ENCODE measurements around the gene L3MBTL2.
A peak's percentile ranks its signal among the peaks of the same experiment; 100 is the strongest.

The L3MBTL2 gene

GRCh38 chr22:41181349-41182241, 23.5 kb upstream of the L3MBTL2 start:
- peaks cover 2% of the 10 kb centered on the region; the same call in 1 of the 2 replicates for H3K4me1 ChIP-seq (ENCODE audit: control insufficient read depth, insufficient read depth, low read length)
- H3K27ac ChIP-seq (ENCODE audit: low read length): no peak overlapping the region
- no peaks in the 10 kb centered on the region for H3K27me3 ChIP-seq (ENCODE audit: control insufficient read depth, insufficient read depth, low read length)
- no peak for DNase-seq (ENCODE audit: low read depth, low spot score)
- H3K4me3 ChIP-seq (ENCODE audit: low read length): no peak overlapping the region
- H3K36me3 ChIP-seq (ENCODE audit: control insufficient read depth, insufficient read depth, low read length): peaks cover 21% of the 10 kb centered on the region
- WGBS (ENCODE audit: insufficient coverage, insufficient read length): no CpG with 5 or more reads among the region's 15 CpGs
- H3K9me3 ChIP-seq (ENCODE audit: control insufficient read depth, insufficient read depth, low read length): no peaks in the 10 kb centered on the region

- no CpG with 5 or more reads among the region's 3 CpGs for WGBS (ENCODE audit: insufficient coverage, insufficient read length)
- peak; percentile 52 for DNase-seq (ENCODE audit: low read depth, low spot score)
- 0 out of 2 replicates have a peak, but pooled peaks cover 2% of the 10 kb centered on the region for H3K4me1 ChIP-seq (ENCODE audit: control insufficient read depth, insufficient read depth, low read length)
- no peaks in the 10 kb centered on the region for H3K27me3 ChIP-seq (ENCODE audit: control insufficient read depth, insufficient read depth, low read length)
- no peak overlapping the region for H3K27ac ChIP-seq (ENCODE audit: low read length)
- no peaks in the 10 kb centered on the region for H3K9me3 ChIP-seq (ENCODE audit: control insufficient read depth, insufficient read depth, low read length)
- no peak overlapping the region for H3K4me3 ChIP-seq (ENCODE audit: low read length)
- H3K36me3 ChIP-seq (ENCODE audit: control insufficient read depth, insufficient read depth, low read length): no peaks in the 10 kb centered on the region
Measured at GRCh38 chr22:41184679-41185078, 20.4 kb upstream of the L3MBTL2 start.

GRCh38 chr22:41191467-41191866, 13.6 kb upstream of the L3MBTL2 start:
- WGBS (ENCODE audit: insufficient coverage, insufficient read length): no CpG with 5 or more reads among the region's 2 CpGs
- Histone ChIP-seq H3K9me3 (ENCODE audit: control insufficient read depth, insufficient read depth, low read length) (no peaks in the 10 kb centered on the region), H3K36me3 (ENCODE audit: control insufficient read depth, insufficient read depth, low read length) (no peaks in the 10 kb centered on the region), H3K27me3 (ENCODE audit: control insufficient read depth, insufficient read depth, low read length) (no peaks in the 10 kb centered on the region), H3K27ac (ENCODE audit: low read length) (no peak overlapping the region), H3K4me3 (ENCODE audit: low read length) (no peak overlapping the region), H3K4me1 (ENCODE audit: control insufficient read depth, insufficient read depth, low read length) (no peaks in the 10 kb centered on the region)
- no peak for DNase-seq (ENCODE audit: low read depth, low spot score)

- Histone ChIP-seq H3K4me1 (ENCODE audit: control insufficient read depth, insufficient read depth, low read length) (no peaks in the 10 kb centered on the region), H3K4me3 (ENCODE audit: low read length) (no peak overlapping the region), H3K9me3 (ENCODE audit: control insufficient read depth, insufficient read depth, low read length) (no peaks in the 10 kb centered on the region), H3K36me3 (ENCODE audit: control insufficient read depth, insufficient read depth, low read length) (no peaks in the 10 kb centered on the region), H3K27ac (ENCODE audit: low read length) (no peak overlapping the region), H3K27me3 (ENCODE audit: control insufficient read depth, insufficient read depth, low read length) (no peaks in the 10 kb centered on the region)
- no peak for DNase-seq (ENCODE audit: low read depth, low spot score)
- no CpG with 5 or more reads among the region's 6 CpGs for WGBS (ENCODE audit: insufficient coverage, insufficient read length)
Measured at GRCh38 chr22:41193829-41194228, 11.3 kb upstream of the L3MBTL2 start.

- no peak overlapping the region for H3K27ac ChIP-seq (ENCODE audit: low read length)
- DNase-seq (ENCODE audit: low read depth, low spot score): no peak
Measured at GRCh38 chr22:41197038-41197972, 7.8 kb upstream of the L3MBTL2 start.

GRCh38 chr22:41198027-41198580, 7.0 kb upstream of the L3MBTL2 start:
- no peak for DNase-seq (ENCODE audit: low read depth, low spot score)

More at GRCh38 chr22:41197038-41197972, 7.8 kb upstream of the L3MBTL2 start:
- H3K27me3 ChIP-seq (ENCODE audit: control insufficient read depth, insufficient read depth, low read length): no peaks in the 10 kb centered on the region
- peak overlapping the region; percentile 61; the same call in 1 of the 2 replicates for H3K4me3 ChIP-seq (ENCODE audit: low read length)
- no CpG with 5 or more reads among the region's 91 CpGs for WGBS (ENCODE audit: insufficient coverage, insufficient read length)
- H3K9me3 ChIP-seq (ENCODE audit: control insufficient read depth, insufficient read depth, low read length): no peaks in the 10 kb centered on the region
- H3K4me1 ChIP-seq (ENCODE audit: control insufficient read depth, insufficient read depth, low read length): no peaks in the 10 kb centered on the region
- H3K36me3 ChIP-seq (ENCODE audit: control insufficient read depth, insufficient read depth, low read length): no peaks in the 10 kb centered on the region

GRCh38 chr22:41201141-41201540, 4.0 kb upstream of the L3MBTL2 start:
- no CpG with 5 or more reads among the region's 10 CpGs for WGBS (ENCODE audit: insufficient coverage, insufficient read length)
- no peak overlapping the region for H3K4me3 ChIP-seq (ENCODE audit: low read length)
- no peaks in the 10 kb centered on the region for H3K27me3 ChIP-seq (ENCODE audit: control insufficient read depth, insufficient read depth, low read length)
- no peaks in the 10 kb centered on the region for H3K9me3 ChIP-seq (ENCODE audit: control insufficient read depth, insufficient read depth, low read length)
- H3K4me1 ChIP-seq (ENCODE audit: control insufficient read depth, insufficient read depth, low read length): no peaks in the 10 kb centered on the region
- H3K27ac ChIP-seq (ENCODE audit: low read length): no peak overlapping the region
- no peak for DNase-seq (ENCODE audit: low read depth, low spot score)
- no peaks in the 10 kb centered on the region for H3K36me3 ChIP-seq (ENCODE audit: control insufficient read depth, insufficient read depth, low read length)

More at GRCh38 chr22:41198027-41198580, 7.0 kb upstream of the L3MBTL2 start:
- Histone ChIP-seq H3K9me3 (ENCODE audit: control insufficient read depth, insufficient read depth, low read length) (no peaks in the 10 kb centered on the region), H3K27ac (ENCODE audit: low read length) (no peak overlapping the region), H3K4me1 (ENCODE audit: control insufficient read depth, insufficient read depth, low read length) (no peaks in the 10 kb centered on the region), H3K4me3 (ENCODE audit: low read length) (no peak overlapping the region), H3K27me3 (ENCODE audit: control insufficient read depth, insufficient read depth, low read length) (no peaks in the 10 kb centered on the region), H3K36me3 (ENCODE audit: control insufficient read depth, insufficient read depth, low read length) (no peaks in the 10 kb centered on the region)
- no CpG with 5 or more reads among the region's 9 CpGs for WGBS (ENCODE audit: insufficient coverage, insufficient read length)

GRCh38 chr22:41203118-41203517, 2.0 kb upstream of the L3MBTL2 start:
- no CpG with 5 or more reads among the region's 2 CpGs for WGBS (ENCODE audit: insufficient coverage, insufficient read length)
- no peak for DNase-seq (ENCODE audit: low read depth, low spot score)
- Histone ChIP-seq H3K9me3 (ENCODE audit: control insufficient read depth, insufficient read depth, low read length) (no peaks in the 10 kb centered on the region), H3K27ac (ENCODE audit: low read length) (no peak overlapping the region), H3K27me3 (ENCODE audit: control insufficient read depth, insufficient read depth, low read length) (no peaks in the 10 kb centered on the region), H3K4me3 (ENCODE audit: low read length) (no peak overlapping the region), H3K36me3 (ENCODE audit: control insufficient read depth, insufficient read depth, low read length) (no peaks in the 10 kb centered on the region), H3K4me1 (ENCODE audit: control insufficient read depth, insufficient read depth, low read length) (no peaks in the 10 kb centered on the region)

GRCh38 chr22:41204066-41204465, 1.0 kb upstream of the L3MBTL2 start:
- H3K4me1 ChIP-seq (ENCODE audit: control insufficient read depth, insufficient read depth, low read length): no peaks in the 10 kb centered on the region
- no peak overlapping the region for H3K27ac ChIP-seq (ENCODE audit: low read length)
- H3K36me3 ChIP-seq (ENCODE audit: control insufficient read depth, insufficient read depth, low read length): no peaks in the 10 kb centered on the region
- no peaks in the 10 kb centered on the region for H3K27me3 ChIP-seq (ENCODE audit: control insufficient read depth, insufficient read depth, low read length)
- no peaks in the 10 kb centered on the region for H3K9me3 ChIP-seq (ENCODE audit: control insufficient read depth, insufficient read depth, low read length)
- DNase-seq (ENCODE audit: low read depth, low spot score): no peak
- no CpG with 5 or more reads among the region's 6 CpGs for WGBS (ENCODE audit: insufficient coverage, insufficient read length)
- no peak overlapping the region for H3K4me3 ChIP-seq (ENCODE audit: low read length)

GRCh38 chr22:41206719-41207118, 1.6 kb downstream of the L3MBTL2 start:
- WGBS (ENCODE audit: insufficient coverage, insufficient read length): no CpG with 5 or more reads among the region's 9 CpGs
- Histone ChIP-seq H3K4me3 (ENCODE audit: low read length) (no peak overlapping the region), H3K27ac (ENCODE audit: low read length) (no peak overlapping the region)

More at GRCh38 chr22:41206719-41207118, 1.6 kb downstream of the L3MBTL2 start:
- Histone ChIP-seq H3K9me3 (ENCODE audit: control insufficient read depth, insufficient read depth, low read length) (no peaks in the 10 kb centered on the region), H3K36me3 (ENCODE audit: control insufficient read depth, insufficient read depth, low read length) (0 out of 2 replicates have a peak, but pooled peaks cover 4% of the 10 kb centered on the region), H3K4me1 (ENCODE audit: control insufficient read depth, insufficient read depth, low read length) (no peaks in the 10 kb centered on the region), H3K27me3 (ENCODE audit: control insufficient read depth, insufficient read depth, low read length) (no peaks in the 10 kb centered on the region)
- no peak for DNase-seq (ENCODE audit: low read depth, low spot score)

Data from iPS DF 6.9 (cell line).